ENCODE results near the gene TOMT.

- TF ChIP-seq EZH2 (IDR thresholded peaks at IDR 0.05; ENCODE audit: insufficient read depth, poor library complexity, severe bottlenecking) (no peak), EZH2phosphoT487 (IDR thresholded peaks at IDR 0.05; ENCODE audit: insufficient read depth, low read depth) (no peak)
Measured at GRCh38 chr11:72061739-72062396, 43.9 kb upstream of the TOMT start.

All from GM23248 (cell line).